IMR-90 (cell line): ENCODE results near the gene ZNF750. TPM values are rescaled to one million over a fixed set of nuclear protein-coding genes. Genes with fewer than 3 reads are reported as not detected.

ENCODE experiments used
- ATAC-seq: fragments of 200-7000 bp; cut with Tn5 transposase; 2 replicates; pipeline ENCODE4 v1.9.1; 2020; ENCODE audit warnings: low read depth, mild to moderate bottlenecking, moderate library complexity
- BruUV-seq: library from RNA; stranded (reverse); fragments of 400-500 nt; replicated peaks from 2 replicates; lab custom pipeline; 2021; lab: Mats Ljungman, UMichigan
- CTCF ChIA-PET: fragments of 300-600 bp; formaldehyde crosslinking; extraction: SDS; loops from one replicate; lab custom pipeline; 2021; ENCODE audit warnings: antibody characterized with exemption; lab: Yijun Ruan, JAX
- POLR2A ChIA-PET: fragments of 300-600 bp; sonication (Branson Sonifier 250); formaldehyde crosslinking; loops from one replicate; lab custom pipeline; 2022; ENCODE audit warnings: antibody characterized with exemption; ENCODE audit not compliant: unreplicated experiment; lab: Charles Lee
- DNase-seq: peaks from one replicate; pipeline ENCODE4 v3.0.0; 2013
- H2AFZ ChIP-seq: replicated peaks from 2 replicates; pipeline ENCODE3; 2013; ENCODE audit warnings: low read length, mild to moderate bottlenecking; ENCODE audit not compliant: poor library complexity
- H2AK5ac ChIP-seq: 2 replicates; pipeline ENCODE4 v1.6.1; 2013; ENCODE audit warnings: low read depth, low read length, inconsistent platforms
- H2AK9ac ChIP-seq: replicated peaks from 2 replicates; pipeline ENCODE3; 2013; ENCODE audit warnings: mild to moderate bottlenecking, low read depth, low read length, moderate library complexity; ENCODE audit not compliant: poor library complexity
- H2BK120ac ChIP-seq: 2 replicates; pipeline ENCODE4 v1.6.1; 2013; ENCODE audit warnings: low read depth, low read length, inconsistent platforms
- H2BK15ac ChIP-seq: 3 replicates; pipeline ENCODE4 v1.6.1; 2013; ENCODE audit warnings: low read depth, low read length, inconsistent platforms
- H2BK20ac ChIP-seq: 2 replicates; pipeline ENCODE4 v1.6.1; 2013; ENCODE audit warnings: low read depth, mild to moderate bottlenecking, inconsistent platforms, low read length, moderate library complexity
- H2BK5ac ChIP-seq: 2 replicates; pipeline ENCODE4 v1.6.1; 2013; ENCODE audit warnings: mild to moderate bottlenecking, low read depth, low read length, inconsistent platforms; ENCODE audit not compliant: poor library complexity, severe bottlenecking
- H3K14ac ChIP-seq: replicated peaks from 2 replicates; pipeline ENCODE4 v1.6.1; 2013; ENCODE audit warnings: low read depth, low read length, inconsistent platforms
- H3K18ac ChIP-seq: 2 replicates; pipeline ENCODE4 v1.6.1; 2013; ENCODE audit warnings: low read depth, low read length, control low read depth
- H3K23ac ChIP-seq: 2 replicates; pipeline ENCODE4 v1.6.1; 2013; ENCODE audit warnings: low read depth, low read length, inconsistent platforms
- H3K27ac ChIP-seq: 2 replicates; pipeline ENCODE4 v1.5.1; 2013; ENCODE audit warnings: mild to moderate bottlenecking, control low read depth, low read length; ENCODE audit not compliant: insufficient read depth
- H3K27me3 ChIP-seq: 2 replicates; pipeline ENCODE4 v1.6.1; 2013; ENCODE audit warnings: low read length; ENCODE audit not compliant: control insufficient read depth, insufficient read depth
- H3K36me3 ChIP-seq: 2 replicates; pipeline ENCODE4 v1.6.1; 2013; ENCODE audit warnings: low read length, mixed read lengths; ENCODE audit not compliant: control insufficient read depth, insufficient read depth
- H3K4ac ChIP-seq: 2 replicates; pipeline ENCODE4 v1.6.1; 2013; ENCODE audit warnings: low read depth, low read length, inconsistent platforms
- H3K4me1 ChIP-seq: 2 replicates; pipeline ENCODE4 v1.6.1; 2013; ENCODE audit warnings: low read length, mixed read lengths; ENCODE audit not compliant: control insufficient read depth, insufficient read depth
- H3K4me2 ChIP-seq: 2 replicates; pipeline ENCODE4 v1.6.1; 2013; ENCODE audit warnings: low read depth, mild to moderate bottlenecking, control low read depth, low read length, moderate library complexity
- H3K4me3 ChIP-seq: 2 replicates; pipeline ENCODE4 v1.5.1; 2013; ENCODE audit warnings: low read depth, mild to moderate bottlenecking, control low read depth, low read length, moderate library complexity; ENCODE audit not compliant: insufficient read depth
- H3K56ac ChIP-seq: 2 replicates; pipeline ENCODE4 v1.6.1; 2013; ENCODE audit warnings: low read length, inconsistent platforms; ENCODE audit not compliant: insufficient read depth; ENCODE audit errors: extremely low read depth
- H3K79me1 ChIP-seq, 2 experiments: 2 replicates each; pipeline ENCODE4 v1.6.1; 2013; ENCODE audit warnings: low read length in 2 of 2, inconsistent platforms in 1 of 2, low read depth in 1 of 2
- H3K9ac ChIP-seq: 2 replicates; pipeline ENCODE4 v1.6.1; 2013; ENCODE audit warnings: low read depth, low read length, control low read depth
- H3K9me1 ChIP-seq: 2 replicates; pipeline ENCODE4 v1.6.1; 2013; ENCODE audit warnings: low read length, inconsistent platforms; ENCODE audit not compliant: insufficient read depth
- H3K9me3 ChIP-seq: 2 replicates; pipeline ENCODE4 v1.6.1; 2013; ENCODE audit warnings: low read length; ENCODE audit not compliant: control insufficient read depth, insufficient read depth
- H4K20me1 ChIP-seq: 2 replicates; pipeline ENCODE4 v1.6.1; 2013; ENCODE audit warnings: low read length, inconsistent platforms; ENCODE audit not compliant: insufficient read depth
- H4K5ac ChIP-seq: 2 replicates; pipeline ENCODE4 v1.6.1; 2013; ENCODE audit warnings: mild to moderate bottlenecking, low read depth, low read length, control low read depth
- H4K8ac ChIP-seq, 2 experiments: 2 replicates each; pipeline ENCODE4 v1.6.1; 2013; ENCODE audit warnings: low read depth in 2 of 2, low read length in 2 of 2, control low read depth in 1 of 2, inconsistent platforms in 1 of 2
- H4K91ac ChIP-seq: 2 replicates; pipeline ENCODE4 v1.6.1; 2013; ENCODE audit warnings: low read depth, low read length, inconsistent platforms; ENCODE audit not compliant: insufficient read depth
- BHLHE40 ChIP-seq: fragments of 150-350 bp; IDR thresholded peaks from 2 replicates; pipeline ENCODE4 v1.6.1; 2016; ENCODE audit warnings: mild to moderate bottlenecking, low read depth, low read length
- CEBPB ChIP-seq: IDR thresholded peaks from 2 replicates; pipeline ENCODE4 v1.6.1; 2012; ENCODE audit warnings: low read depth, low read length, improper control_type of control experiment
- CHD1 ChIP-seq: IDR thresholded peaks from 2 replicates; pipeline ENCODE4 v1.6.1; 2012; ENCODE audit warnings: low read depth, low read length, improper control_type of control experiment
- CTCF ChIP-seq: conservative IDR thresholded peaks from 2 replicates; pipeline ENCODE4 v1.5.1; 2012; ENCODE audit warnings: mild to moderate bottlenecking, low read depth, low read length, improper control_type of control experiment
- FOS ChIP-seq: fragments of 150-350 bp; IDR thresholded peaks from 2 replicates; pipeline ENCODE4 v1.6.1; 2016; ENCODE audit warnings: low read depth, low read length
- MAFK ChIP-seq: IDR thresholded peaks from 2 replicates; pipeline ENCODE4 v1.6.1; 2012; ENCODE audit warnings: low read depth, low read length, improper control_type of control experiment
- MXI1 ChIP-seq: IDR thresholded peaks from 2 replicates; pipeline ENCODE4 v1.6.1; 2012; ENCODE audit warnings: low read depth, mild to moderate bottlenecking, low read length, moderate library complexity, borderline replicate concordance
- RAD21 ChIP-seq: IDR thresholded peaks from 2 replicates; pipeline ENCODE4 v1.6.1; 2012; ENCODE audit warnings: low read length, improper control_type of control experiment
- RCOR1 ChIP-seq: IDR thresholded peaks from 2 replicates; pipeline ENCODE4 v1.6.1; 2012; ENCODE audit warnings: mild to moderate bottlenecking, low read length, improper control_type of control experiment; ENCODE audit not compliant: insufficient replicate concordance
- RFX5 ChIP-seq: IDR thresholded peaks from 2 replicates; pipeline ENCODE4 v1.8.0; 2012; ENCODE audit warnings: low read depth, mild to moderate bottlenecking, low read length, moderate library complexity
- SMC3 ChIP-seq: fragments of 150-350 bp; IDR thresholded peaks from 2 replicates; pipeline ENCODE4 v1.6.1; 2016; ENCODE audit warnings: low read depth, mild to moderate bottlenecking, antibody characterized with exemption, low read length, moderate library complexity
- USF2 ChIP-seq: fragments of 150-350 bp; IDR thresholded peaks from 2 replicates; pipeline ENCODE4 v1.6.1; 2017; ENCODE audit warnings: mild to moderate bottlenecking, antibody characterized with exemption, low read length, low read depth
- WGBS, 2 experiments: methylation state at CpG; one replicate each; pipeline versions ENCODE4 v1.1.5 to v1.1.7; 2013; ENCODE audit warnings: missing lambda C conversion rate in 2 of 2; ENCODE audit not compliant: insufficient read length in 1 of 2; ENCODE audit errors: extremely low coverage in 2 of 2; 5-methylcytosine and 5-hydroxymethylcytosine counted together
- dilution Hi-C: fragments of 300-500 bp; cut with HindIII; formaldehyde crosslinking; loops from one replicate; pipeline ENCODE4 v1.14.3; 2018; ENCODE audit warnings: low sequenced_read_pairs; ENCODE audit not compliant: unreplicated experiment
- in situ Hi-C: fragments of 300-500 bp; cut with MboI; formaldehyde crosslinking; loops from 3 replicates; pipeline ENCODE4 v1.14.3; 2019; ENCODE audit warnings: low sequenced_read_pairs, inconsistent platforms, mixed read lengths
- intact Hi-C: fragments of 100-400 bp; cut with micrococcal nuclease; formaldehyde crosslinking; loops from 2 replicates; pipeline ENCODE4 v1.10.0; 2022
- polyA plus RNA-seq, 3 experiments: library from polyadenylated mRNA; depleted of rRNA; stranded (reverse); fragments of >200 nt; gene quantifications; 2 replicates each; pipeline ENCODE4 v1.2.3, GENCODE V29; 2012; ENCODE audit warnings: low replicate concordance in 1 of 3
- total RNA-seq: library from RNA; depleted of rRNA; stranded (reverse); fragments of >200 nt; gene quantifications from 2 replicates; pipeline ENCODE4 v1.2.3, GENCODE V29; 2012

Gene ZNF750
- total and polyA plus RNA-seq, 2 of the 4 experiments (the other 2 are of a cell fraction), result not detected

- no peak for TF ChIP-seq MAFK
Measured at GRCh38 chr17:82831041-82831817, 8.6 kb downstream of the ZNF750 start (continued).

- Histone ChIP-seq H3K9me1 (peaks cover 19% of the 10 kb centered on the region), H3K23ac (no peak overlapping the region), H3K14ac (no peak overlapping the region), H4K91ac (no peak overlapping the region), H2BK15ac (no peak overlapping the region), H2AK9ac (peak overlapping the region; percentile 22), H3K4me1 (peaks cover 1% of the 10 kb centered on the region; the same call in 1 of the 2 replicates), H3K4me3 (no peak overlapping the region), H2AK5ac (no peak overlapping the region), H3K18ac (no peak overlapping the region), H3K4me2 (no peak overlapping the region), H2BK5ac (no peak overlapping the region), H4K20me1 (peaks cover 10% of the 10 kb centered on the region), H2BK120ac (no peak overlapping the region), H2BK20ac (no peak overlapping the region), H2AFZ (peak overlapping the region; percentile 61), H4K5ac (no peak overlapping the region), H3K9ac (no peak overlapping the region), H3K4ac (no peak overlapping the region), H4K8ac (peak overlapping the region in 1 of 2 experiments; percentile 41; a peak in 1 of 4 replicates), H3K27me3 (no peaks in the 10 kb centered on the region), H3K79me1 (peaks cover 12 to 29% of the 10 kb centered on the region in 2 experiments; a peak in 3 of 4 replicates), H3K27ac (no peak overlapping the region), H3K56ac (no peak overlapping the region), H3K36me3 (peaks cover 23% of the 10 kb centered on the region), H3K9me3 (no peaks in the 10 kb centered on the region)
- POLR2A ChIA-PET, result no interaction called here
- in situ Hi-C loops, result no loop called here
- WGBS, 2 experiments, result 100% methylated on average over 1 of the region's 22 CpGs; no CpG with 5 or more reads in 1 of the 2 experiments
- intact Hi-C loops, result no loop called here
- CTCF ChIA-PET, result no interaction called here
- dilution Hi-C loops, result no loop called here
- no peak for TF ChIP-seq SMC3
- TF ChIP-seq BHLHE40, result no peak
- no peak for TF ChIP-seq USF2
- TF ChIP-seq CHD1, result no peak
- no peak for TF ChIP-seq MAFK
- TF ChIP-seq CTCF, result no peak
- TF ChIP-seq RFX5, result no peak
- no peak for TF ChIP-seq MXI1
- TF ChIP-seq CEBPB, result no peak
- no peak for TF ChIP-seq RAD21
- TF ChIP-seq RCOR1, result no peak
- no peak for TF ChIP-seq FOS
- BruUV-seq, result no TSS peak
- DNase-seq (peak; percentile 10), ATAC-seq (peak; percentile 35; the same call in 1 of the 2 replicates)
Measured at GRCh38 chr17:82830249-82830661, 9.6 kb downstream of the ZNF750 start.
